CD8-positive, alpha-beta memory T cell (primary cell): Measurements from ENCODE around the gene MLLT3. TPM values are rescaled to one million over a fixed set of nuclear protein-coding genes. Genes with fewer than 3 reads are reported as not detected.

Source experiments
- CTCF ChIA-PET: fragments of 350-600 bp; sonication (Branson Sonifier 250); formaldehyde crosslinking; loops from one replicate; lab custom pipeline; 2021; ENCODE audit warnings: antibody characterized with exemption; lab: Charles Lee
- POLR2A ChIA-PET: fragments of 350-600 bp; sonication (Branson Sonifier 250); formaldehyde crosslinking; loops from one replicate; lab custom pipeline; 2021; ENCODE audit warnings: antibody characterized with exemption; lab: Charles Lee
- DNase-seq, 5 donors: peaks; one replicate each; pipeline versions ENCODE4 v3.0.0 to v3.0.0-alpha.2; 2020 to 2022; ENCODE audit warnings: mixed read lengths in 1 of 5
- H3K27ac ChIP-seq: one replicate; pipeline ENCODE4 v1.7.0; 2013; ENCODE audit warnings: low read depth, mild to moderate bottlenecking, low read length, moderate library complexity
- H3K27me3 ChIP-seq: 2 replicates; pipeline ENCODE4 v1.7.0; 2013; ENCODE audit warnings: low read length, mild to moderate bottlenecking; ENCODE audit not compliant: insufficient read depth, poor library complexity, severe bottlenecking
- H3K36me3 ChIP-seq: 2 replicates; pipeline ENCODE4 v1.7.0; 2013; ENCODE audit warnings: mild to moderate bottlenecking, low read length, moderate library complexity; ENCODE audit not compliant: insufficient read depth
- H3K4me1 ChIP-seq: 2 replicates; pipeline ENCODE4 v1.7.0; 2013; ENCODE audit warnings: mild to moderate bottlenecking, low read length, moderate library complexity; ENCODE audit not compliant: insufficient read depth
- H3K4me3 ChIP-seq: 2 replicates; pipeline ENCODE4 v1.7.0; 2013; ENCODE audit warnings: mild to moderate bottlenecking, low read length
- H3K9me3 ChIP-seq: 2 replicates; pipeline ENCODE4 v1.7.0; 2013; ENCODE audit warnings: mild to moderate bottlenecking, low read length
- H3K27ac Mint-ChIP-seq, 8 donors: one replicate each; pipeline ENCODE4 v1.8.0; 2020 to 2021; ENCODE audit warnings: mixed read lengths in 8 of 8, mild to moderate bottlenecking in 6 of 8, inconsistent platforms in 3 of 8, moderate library complexity in 3 of 8
- H3K27me3 Mint-ChIP-seq, 2 donors: one replicate each; pipeline ENCODE4 v1.8.0; 2020 to 2021; ENCODE audit warnings: mixed read lengths in 2 of 2, mild to moderate bottlenecking in 1 of 2, moderate library complexity in 1 of 2
- H3K36me3 Mint-ChIP-seq, 3 donors: one replicate each; pipeline ENCODE4 v1.8.0; 2020 to 2021; ENCODE audit warnings: mixed read lengths in 3 of 3, inconsistent platforms in 1 of 3, mild to moderate bottlenecking in 1 of 3
- H3K4me1 Mint-ChIP-seq, 3 donors: one replicate each; pipeline ENCODE4 v1.8.0; 2020 to 2021; ENCODE audit warnings: mixed read lengths in 3 of 3, inconsistent platforms in 1 of 3, mild to moderate bottlenecking in 1 of 3
- H3K4me3 Mint-ChIP-seq, 7 donors: one replicate each; pipeline ENCODE4 v1.8.0; 2020 to 2021; ENCODE audit warnings: mixed read lengths in 7 of 7, mild to moderate bottlenecking in 6 of 7, moderate library complexity in 4 of 7, inconsistent platforms in 2 of 7
- H3K9me3 Mint-ChIP-seq, 5 donors: one replicate each; pipeline ENCODE4 v1.8.0; 2020 to 2022; ENCODE audit warnings: mixed read lengths in 5 of 5, mild to moderate bottlenecking in 3 of 5, moderate library complexity in 2 of 5, inconsistent platforms in 1 of 5
- polyA plus RNA-seq: library from polyadenylated mRNA; unstranded; fragments of 300-500 nt; fragmentation: Illumina TruSeq; gene quantifications from one replicate; pipeline ENCODE4 v1.2.3, GENCODE V29; 2021
- total RNA-seq, 2 experiments: library from RNA; stranded (reverse); gene quantifications; one replicate each; pipeline ENCODE4 v1.2.3, GENCODE V29; 2021

The MLLT3 gene
- total and polyA plus RNA-seq, 3 experiments from 2014 or later = 24.6 to 37.0 (median 36.8) TPM

GRCh38 chr9:20466328-20467008 is 155.8 kb downstream of the MLLT3 start:
- no peak overlapping the region for H3K4me3 Mint-ChIP-seq
- H3K4me1 Mint-ChIP-seq = peaks cover 25 to 71% (median 49%) of the 10 kb centered on the region in 3 donors
- H3K4me3 ChIP-seq = no peak overlapping the region
- ChIA-PET POLR2A (no interaction called here), CTCF (no interaction called here)
- no peaks in the 10 kb centered on the region for H3K27me3 Mint-ChIP-seq
- DNase-seq = no peak
- peaks cover 8% of the 10 kb centered on the region for H3K4me1 ChIP-seq
- H3K36me3 ChIP-seq = no peaks in the 10 kb centered on the region
- H3K9me3 ChIP-seq = no peaks in the 10 kb centered on the region
- no peak overlapping the region for H3K27ac ChIP-seq
- H3K36me3 Mint-ChIP-seq = peaks cover 2 to 4% (median 3%) of the 10 kb centered on the region in 3 donors
- H3K9me3 Mint-ChIP-seq = peaks cover 0 to 3% (median 0%) of the 10 kb centered on the region in 5 donors
- no peak overlapping the region for H3K27ac Mint-ChIP-seq
- no peaks in the 10 kb centered on the region for H3K27me3 ChIP-seq

- peaks cover 36 to 79% (median 58%) of the 10 kb centered on the region in 3 donors for H3K4me1 Mint-ChIP-seq
- peaks cover 0 to under 1% (median 0%) of the 10 kb centered on the region in 3 donors for H3K36me3 Mint-ChIP-seq
- Histone ChIP-seq H3K36me3 (no peaks in the 10 kb centered on the region), H3K4me3 (no peak overlapping the region), H3K4me1 (peaks cover 16% of the 10 kb centered on the region), H3K27ac (no peak overlapping the region), H3K9me3 (no peaks in the 10 kb centered on the region), H3K27me3 (no peaks in the 10 kb centered on the region)
- POLR2A ChIA-PET = no interaction called here
- peaks cover 0 to under 1% (median 0%) of the 10 kb centered on the region in 5 donors for H3K9me3 Mint-ChIP-seq
- DNase-seq = no peak
- CTCF ChIA-PET = no interaction called here
- H3K27me3 Mint-ChIP-seq = no peaks in the 10 kb centered on the region
- no peak overlapping the region for H3K27ac Mint-ChIP-seq
- no peak overlapping the region for H3K4me3 Mint-ChIP-seq
Measured at GRCh38 chr9:20464242-20464641, 158.1 kb downstream of the MLLT3 start.

- ChIA-PET POLR2A (no interaction called here), CTCF (no interaction called here)
- H3K36me3 ChIP-seq = no peaks in the 10 kb centered on the region
Measured at GRCh38 chr9:20463823-20464222, 158.5 kb downstream of the MLLT3 start.

GRCh38 chr9:20462410-20462809 is 159.9 kb downstream of the MLLT3 start:
- no peaks in the 10 kb centered on the region for H3K9me3 ChIP-seq
- H3K4me1 ChIP-seq = peaks cover 35% of the 10 kb centered on the region
- Mint-ChIP-seq H3K36me3 (no peaks in the 10 kb centered on the region), H3K4me1 (peaks cover 50 to 81% (median 69%) of the 10 kb centered on the region in 3 donors), H3K27ac (no peak overlapping the region), H3K27me3 (no peaks in the 10 kb centered on the region), H3K4me3 (no peak overlapping the region), H3K9me3 (no peaks in the 10 kb centered on the region)
- ChIA-PET CTCF (interaction anchor here (1.3 kb wide), 1 partner anchor 13 kb away, joined by 3 read pairs; no protein-coding TSS in a partner anchor), POLR2A (no interaction called here)
- H3K27ac ChIP-seq = no peak overlapping the region
- H3K27me3 ChIP-seq = no peaks in the 10 kb centered on the region
- no peak overlapping the region for H3K4me3 ChIP-seq
- no peak for DNase-seq
- no peaks in the 10 kb centered on the region for H3K36me3 ChIP-seq

More at GRCh38 chr9:20463823-20464222, 158.5 kb downstream of the MLLT3 start:
- H3K9me3 ChIP-seq = no peaks in the 10 kb centered on the region
- no peaks in the 10 kb centered on the region for H3K27me3 ChIP-seq
- Mint-ChIP-seq H3K27me3 (no peaks in the 10 kb centered on the region), H3K4me1 (peaks cover 40 to 79% (median 62%) of the 10 kb centered on the region in 3 donors), H3K36me3 (no peaks in the 10 kb centered on the region), H3K27ac (no peak overlapping the region), H3K4me3 (no peak overlapping the region), H3K9me3 (no peaks in the 10 kb centered on the region)
- H3K27ac ChIP-seq = no peak overlapping the region
- peaks cover 20% of the 10 kb centered on the region for H3K4me1 ChIP-seq
- H3K4me3 ChIP-seq = no peak overlapping the region
- DNase-seq = no peak

GRCh38 chr9:20447291-20447690 is 175.0 kb downstream of the MLLT3 start:
- Histone ChIP-seq H3K27me3 (no peaks in the 10 kb centered on the region), H3K27ac (no peak overlapping the region), H3K36me3 (peaks cover 3% of the 10 kb centered on the region), H3K4me1 (peaks cover 4% of the 10 kb centered on the region), H3K4me3 (no peak overlapping the region), H3K9me3 (no peaks in the 10 kb centered on the region)
- Mint-ChIP-seq H3K4me1 (peaks cover 9 to 29% (median 18%) of the 10 kb centered on the region in 3 donors), H3K36me3 (peaks cover 0 to 18% (median 0%) of the 10 kb centered on the region in 3 donors), H3K27me3 (no peaks in the 10 kb centered on the region), H3K27ac (no peak overlapping the region), H3K4me3 (no peak overlapping the region), H3K9me3 (no peaks in the 10 kb centered on the region)
- ChIA-PET POLR2A (no interaction called here), CTCF (no interaction called here)
- DNase-seq = no peak

- Mint-ChIP-seq H3K27ac (no peak overlapping the region), H3K27me3 (no peaks in the 10 kb centered on the region), H3K9me3 (no peaks in the 10 kb centered on the region), H3K36me3 (peaks cover 0 to 18% (median 0%) of the 10 kb centered on the region in 3 donors), H3K4me3 (no peak overlapping the region), H3K4me1 (peaks cover 11 to 30% (median 28%) of the 10 kb centered on the region in 3 donors)
- DNase-seq = no peak
- peaks cover 3% of the 10 kb centered on the region for H3K36me3 ChIP-seq
- H3K27me3 ChIP-seq = no peaks in the 10 kb centered on the region
- H3K4me3 ChIP-seq = no peak overlapping the region
- no peak overlapping the region for H3K27ac ChIP-seq
- CTCF ChIA-PET = no interaction called here
- H3K9me3 ChIP-seq = no peaks in the 10 kb centered on the region
- POLR2A ChIA-PET = no interaction called here
- H3K4me1 ChIP-seq = peaks cover 11% of the 10 kb centered on the region
Measured at GRCh38 chr9:20446248-20446647, 176.1 kb downstream of the MLLT3 start.

GRCh38 chr9:20442461-20443319 is 179.6 kb downstream of the MLLT3 start:
- Histone ChIP-seq H3K36me3 (no peaks in the 10 kb centered on the region), H3K27ac (no peak overlapping the region), H3K9me3 (no peaks in the 10 kb centered on the region), H3K27me3 (no peaks in the 10 kb centered on the region), H3K4me1 (peaks cover 11% of the 10 kb centered on the region), H3K4me3 (no peak overlapping the region)
- ChIA-PET POLR2A (no interaction called here), CTCF (no interaction called here)
- Mint-ChIP-seq H3K9me3 (no peaks in the 10 kb centered on the region), H3K36me3 (peaks cover 0 to 26% (median 5%) of the 10 kb centered on the region in 3 donors), H3K27me3 (no peaks in the 10 kb centered on the region), H3K4me1 (peaks cover 24 to 47% (median 42%) of the 10 kb centered on the region in 3 donors), H3K4me3 (no peak overlapping the region), H3K27ac (no peak overlapping the region)
- DNase-seq = no peak
